Measurements from ENCODE around the gene NRDC. TPM values are rescaled to one million over a fixed set of nuclear protein-coding genes. Genes with fewer than 3 reads are reported as not detected.
A peak's percentile ranks its signal among the peaks of the same experiment; 100 is the strongest.

NRDC gene
- total and polyA plus RNA-seq, 9 of the 15 experiments (the other 6 are each of a cell fraction or from before 2014, with no cell fraction given): 102 to 371 (median 201) TPM

DNA sequence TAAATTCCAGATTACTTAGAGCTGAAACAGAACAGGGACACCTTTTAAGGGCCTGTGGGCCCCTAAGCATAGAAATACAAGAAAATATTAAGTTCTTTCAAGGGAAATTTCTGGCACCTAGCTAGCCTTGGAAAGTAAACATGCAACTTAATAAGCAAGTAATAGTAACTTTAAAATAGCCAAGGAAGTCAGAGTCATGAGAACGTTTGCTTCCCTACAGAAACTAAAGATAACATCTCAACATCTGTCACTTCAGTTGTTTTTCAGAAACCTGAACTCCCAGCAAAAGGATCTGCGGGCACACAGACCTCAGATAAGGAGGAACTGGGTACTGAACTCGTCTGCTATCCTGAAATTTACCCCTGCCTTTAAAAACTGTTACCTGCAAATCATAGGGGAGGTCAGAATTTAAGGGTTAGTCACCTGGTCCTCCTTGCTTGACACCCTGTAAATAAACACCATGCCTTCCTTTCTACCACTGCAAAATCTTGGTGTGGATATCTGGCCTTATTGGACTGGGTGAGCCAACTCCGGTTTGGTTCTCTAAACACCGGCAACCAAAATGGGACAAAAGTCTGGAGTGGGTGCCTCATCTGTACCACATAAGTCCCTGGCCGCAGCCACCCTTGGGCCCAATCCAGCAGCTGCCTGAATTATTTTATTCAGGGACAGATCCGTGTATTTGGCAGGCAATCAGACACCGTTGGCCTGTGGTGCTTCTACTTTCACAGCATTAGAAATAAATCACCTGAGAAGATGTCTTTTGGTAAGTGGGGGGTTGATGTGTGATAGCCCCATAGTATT lies 27.9 kb downstream of the NRDC start:
- Histone ChIP-seq H3K4me2 (ENCODE audit: insufficient read depth, low read length) (peak overlapping the region; percentile 69), H3K9me3 (replicated peaks; ENCODE audit: control insufficient read depth, insufficient read depth, low read depth, low read length) (peaks cover 3% of the 10 kb centered on the region; the same call in 1 of the 2 replicates), H3K27me3 (ENCODE audit: control insufficient read depth in 2 of 2, insufficient read depth in 2 of 2, low read length in 2 of 2) (no peaks in the 10 kb centered on the region), H4K20me1 (replicated peaks; ENCODE audit: control insufficient read depth, insufficient read depth, low read length) (no peaks in the 10 kb centered on the region), H2AFZ (ENCODE audit: low read depth, low read length) (no peak overlapping the region), H3K4me3 (0 out of 2 replicates have a peak overlapping the region, but pooled peaks have one; percentile 5), H3K27ac (ENCODE audit: extremely low read depth, low read depth, low read length) (peak overlapping the region; percentile 78), H3K4me1 (replicated peaks in 1 of 2; ENCODE audit: control insufficient read depth in 2 of 2, insufficient read depth in 2 of 2, low read length in 2 of 2) (peaks cover 4 to 22% of the 10 kb centered on the region in 2 experiments; a peak in 4 of 5 replicates), H3K36me3 (ENCODE audit: control insufficient read depth, insufficient read depth, low read length) (peaks cover 46% of the 10 kb centered on the region), H3K79me2 (ENCODE audit: control insufficient read depth, insufficient read depth, low read length) (peaks cover 81% of the 10 kb centered on the region), H3K9me1 (ENCODE audit: control insufficient read depth, insufficient read depth, low read length) (no peaks in the 10 kb centered on the region), H3K9ac (ENCODE audit: insufficient read depth in 1 of 2, low read depth in 2 of 2, low read length in 2 of 2) (peak overlapping the region; percentile 34 to 40; a peak in 3 of 4 replicates)
- in situ Hi-C loops (cut with MboI): no loop called here
- ChIA-PET CTCF (ENCODE audit: low intra/inter-chr PET ratio) (interaction anchor here (0.5 kb wide), 1 partner anchor 130 kb away, joined by 3 read pairs; no protein-coding TSS in a partner anchor), POLR2A (interaction anchor here (0.6 to 2.5 kb wide), 10 partner anchors 10 to 29 kb away, joined by 3 to 11 read pairs (median 5); no protein-coding TSS in a partner anchor)
- DNase-seq (ENCODE audit: extremely low read depth in 1 of 4, low spot score in 3 of 4) (peak in 3 of 4 experiments; percentile 28 to 83 (median 51)), ATAC-seq (peak; percentile 78), FAIRE-seq (peak; percentile 93)
- intact Hi-C loops (cut with micrococcal nuclease): loop anchor here (2.0 kb wide), 1 partner anchor 26 kb away; no protein-coding TSS in a partner anchor
- no TSS peak for BruUV-seq (replicated peaks)
- WGBS (ENCODE audit: insufficient coverage, low coverage, missing lambda C conversion rate): 3% methylated on average over 8 of the region's 8 CpGs
- peak; percentile 92 to 96 for TF ChIP-seq FOXK2 (conservative IDR thresholded peaks at IDR 0.05 in 1 of 2, IDR thresholded peaks at IDR 0.05 in 1 of 2; ENCODE audit: low read depth in 2 of 2)
- no peak for TF ChIP-seq MCM7 (IDR thresholded peaks at IDR 0.05)
- no peak for TF ChIP-seq ZNF77 (CRISPR knock-in tag; IDR thresholded peaks at IDR 0.05)
- TF ChIP-seq NR2C1 (IDR thresholded peaks at IDR 0.05): no peak; the same call in 1 of the 2 replicates
- TF ChIP-seq NR2C1 (tag; IDR thresholded peaks at IDR 0.05): 0 out of 2 replicates have a peak, but pooled peaks have one; percentile 8
- no peak for TF ChIP-seq GTF2A2 (tag; IDR thresholded peaks at IDR 0.05)
- no peak for TF ChIP-seq ZNF583 (CRISPR knock-in tag; IDR thresholded peaks at IDR 0.05)
- no peak for TF ChIP-seq CBFB (CRISPR knock-in tag; IDR thresholded peaks at IDR 0.05)
- TF ChIP-seq STAT5B (CRISPR knock-in tag; IDR thresholded peaks at IDR 0.05): no peak
- TF ChIP-seq ETV6 (IDR thresholded peaks at IDR 0.05; ENCODE audit: borderline replicate concordance in 1 of 2, low read depth in 2 of 2, low read length in 1 of 2): peak in 1 of 2 experiments; percentile 47; a peak in 1 of 4 replicates
- no peak for TF ChIP-seq ETV6 (CRISPR knock-in tag; IDR thresholded peaks at IDR 0.05; ENCODE audit: borderline replicate concordance)
- TF ChIP-seq, protein P1, sequence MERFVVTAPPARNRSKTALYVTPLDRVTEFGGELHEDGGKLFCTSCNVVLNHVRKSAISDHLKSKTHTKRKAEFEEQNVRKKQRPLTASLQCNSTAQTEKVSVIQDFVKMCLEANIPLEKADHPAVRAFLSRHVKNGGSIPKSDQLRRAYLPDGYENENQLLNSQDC (CRISPR knock-in tag; IDR thresholded peaks at IDR 0.05): no peak
- 0 out of 2 replicates have a peak, but pooled peaks have one; percentile 14 for TF ChIP-seq ARID2 (IDR thresholded peaks at IDR 0.05)
- peak; percentile 79 for TF ChIP-seq SMARCB1 (IDR thresholded peaks at IDR 0.05; ENCODE audit: insufficient read length, low read depth)
- TF ChIP-seq GATA2 (CRISPR knock-in tag; IDR thresholded peaks at IDR 0.05): peak; percentile 86
- TF ChIP-seq RB1 (IDR thresholded peaks at IDR 0.05; ENCODE audit: low read depth): peak; percentile 2; the same call in 1 of the 2 replicates
- 0 out of 2 replicates have a peak, but pooled peaks have one; percentile 40 for TF ChIP-seq LCOR (CRISPR knock-in tag; IDR thresholded peaks at IDR 0.05)
- peak; percentile 85 for TF ChIP-seq MTA3 (IDR thresholded peaks at IDR 0.05; ENCODE audit: borderline replicate concordance)
- TF ChIP-seq, protein P2, sequence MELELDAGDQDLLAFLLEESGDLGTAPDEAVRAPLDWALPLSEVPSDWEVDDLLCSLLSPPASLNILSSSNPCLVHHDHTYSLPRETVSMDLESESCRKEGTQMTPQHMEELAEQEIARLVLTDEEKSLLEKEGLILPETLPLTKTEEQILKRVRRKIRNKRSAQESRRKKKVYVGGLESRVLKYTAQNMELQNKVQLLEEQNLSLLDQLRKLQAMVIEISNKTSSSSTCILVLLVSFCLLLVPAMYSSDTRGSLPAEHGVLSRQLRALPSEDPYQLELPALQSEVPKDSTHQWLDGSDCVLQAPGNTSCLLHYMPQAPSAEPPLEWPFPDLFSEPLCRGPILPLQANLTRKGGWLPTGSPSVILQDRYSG (tag; conservative IDR thresholded peaks at IDR 0.05; ENCODE audit: low read depth): 0 out of 2 replicates have a peak, but pooled peaks have one; percentile 61
- TF ChIP-seq RCOR1 (IDR thresholded peaks at IDR 0.05; ENCODE audit: borderline replicate concordance in 1 of 2, low read depth in 2 of 2, low read length in 2 of 2): peak; percentile 17 to 78; a peak in 2 of 4 replicates
- TF ChIP-seq PHB2 (IDR thresholded peaks at IDR 0.05; ENCODE audit: low read depth): 0 out of 2 replicates have a peak, but pooled peaks have one; percentile 34
- 0 out of 2 replicates have a peak, but pooled peaks have one; percentile 59 for TF ChIP-seq FOXJ2 (tag; IDR thresholded peaks at IDR 0.05)
- peak; percentile 90 for TF ChIP-seq EP300 (IDR thresholded peaks at IDR 0.05; ENCODE audit: low read length)
